NCI-H526 (cell line): ENCODE results near the gene REN.

Experiments used
- DNase-seq, 2 experiments: peaks; one replicate each; lab custom pipeline; 2025; lab: John Stamatoyannopoulos, UW

Gene REN

DNA sequence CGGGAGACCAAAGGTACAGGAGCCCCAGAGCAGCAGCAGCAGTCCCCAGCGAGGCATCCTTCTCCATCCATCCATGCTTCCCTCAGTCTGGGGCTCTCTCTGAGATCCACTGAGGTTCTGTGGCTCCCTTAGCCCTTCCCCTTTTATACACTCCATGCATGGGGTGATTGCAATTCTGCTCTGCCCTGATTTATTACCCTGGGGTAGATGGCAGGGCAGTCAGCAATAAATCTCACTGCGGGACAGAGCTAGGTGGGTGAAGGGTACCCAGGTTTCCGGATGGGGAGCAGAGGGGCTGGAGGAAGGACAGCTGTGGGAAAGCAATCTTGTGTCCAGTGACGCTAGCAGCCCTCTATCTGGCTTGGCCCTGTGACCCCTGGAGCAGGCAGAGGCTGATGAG is at the start of gene REN:
TSS of gene REN (minus strand) at position 119 of the 400 bp plus-strand sequence. CDS start at position 75, 44 bp downstream.
- no peak for DNase-seq

DNA sequence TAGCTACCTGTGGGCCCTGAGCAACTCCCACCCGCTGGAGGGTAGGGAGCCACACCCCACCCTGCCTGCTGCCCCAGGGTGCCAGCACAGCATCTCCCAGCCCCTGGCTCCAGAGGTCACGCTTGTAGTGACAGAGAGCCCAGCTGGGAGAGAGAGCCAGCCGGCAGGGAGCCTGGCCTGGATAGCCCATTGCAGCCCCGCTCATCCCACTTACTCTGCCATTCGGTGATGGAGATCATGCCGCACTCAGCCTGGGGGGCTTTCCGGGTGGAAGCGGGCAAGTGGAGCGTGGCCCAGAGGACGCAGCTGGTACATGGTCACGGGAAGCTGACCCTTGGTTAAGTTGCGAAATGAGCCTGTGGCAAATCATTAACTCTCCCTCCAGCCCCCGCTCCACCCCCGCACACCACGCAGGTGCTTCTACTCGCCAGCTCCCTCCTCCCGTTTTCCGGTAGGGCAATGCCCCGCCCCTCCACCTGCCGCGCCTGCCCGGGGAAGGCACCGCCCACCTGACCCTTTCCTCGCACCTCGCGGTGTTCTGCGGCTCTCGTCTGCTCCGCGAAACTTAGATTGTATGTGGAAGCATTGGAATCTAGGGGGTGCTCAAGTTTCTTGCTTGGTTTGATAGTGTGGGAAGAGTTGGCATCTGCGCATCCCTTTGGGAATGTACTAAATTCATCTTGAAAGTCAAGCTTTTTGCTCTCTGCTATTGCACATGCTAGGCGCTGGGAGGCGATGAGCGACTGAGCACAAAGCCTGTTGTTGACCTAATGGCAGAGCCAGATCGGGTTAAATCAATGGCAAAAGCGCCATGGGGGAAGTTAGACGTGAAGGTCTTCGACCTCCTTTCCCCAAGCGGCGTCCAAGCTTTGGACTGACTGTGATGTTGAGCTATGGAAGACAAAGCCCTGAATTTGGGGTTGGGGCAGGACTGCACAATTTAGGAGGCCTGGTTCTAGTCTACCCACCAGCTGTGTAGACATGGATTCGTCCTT is 47.8 kb upstream of the REN start, which contains the start of gene GOLT1A:
TSS of gene GOLT1A (minus strand) at position 321 of the 995 bp plus-strand sequence. CDS start at position 239, 82 bp downstream.
- DNase-seq: peak; percentile 81 to 91

DNA sequence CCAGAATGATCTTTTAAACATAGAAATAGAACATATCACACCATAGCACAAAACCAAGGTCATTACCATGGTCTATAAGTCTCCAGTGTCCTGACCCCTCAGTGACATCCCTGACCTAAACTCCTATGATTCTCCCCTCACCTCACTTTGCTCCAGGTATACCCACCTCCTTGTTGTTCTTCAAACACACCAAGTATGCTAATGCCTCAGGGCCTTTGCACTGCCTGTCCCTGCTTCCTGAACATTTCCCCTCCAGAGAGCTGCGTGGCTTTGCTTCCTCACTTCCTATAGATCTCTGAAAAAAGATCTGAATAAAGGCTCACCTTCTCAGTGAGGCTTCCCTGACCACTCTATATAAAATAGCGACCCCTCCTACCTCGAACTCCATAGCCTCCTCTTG is 46.6 kb upstream of the REN start:
- DNase-seq: no peak

DNA sequence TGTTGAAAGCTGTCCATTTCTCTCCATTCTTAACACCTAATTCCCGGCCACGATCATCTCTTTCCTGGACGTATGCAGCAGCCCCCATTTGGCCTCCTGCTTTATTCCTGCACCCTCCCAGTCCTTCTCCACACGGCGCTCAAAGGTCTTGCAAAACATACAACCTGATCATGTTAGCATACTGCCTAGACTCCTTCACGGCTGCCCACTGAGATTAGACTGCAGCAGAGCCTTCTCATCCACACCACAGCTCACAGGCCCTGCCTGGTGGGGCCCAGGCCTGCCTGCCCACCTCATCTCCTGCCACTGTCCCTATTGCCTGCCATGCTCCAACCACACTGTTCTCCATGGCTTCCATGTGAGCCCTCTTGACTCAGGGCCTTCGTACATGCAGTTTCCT is 44.9 kb upstream of the REN start:
- DNase-seq: no peak

DNA sequence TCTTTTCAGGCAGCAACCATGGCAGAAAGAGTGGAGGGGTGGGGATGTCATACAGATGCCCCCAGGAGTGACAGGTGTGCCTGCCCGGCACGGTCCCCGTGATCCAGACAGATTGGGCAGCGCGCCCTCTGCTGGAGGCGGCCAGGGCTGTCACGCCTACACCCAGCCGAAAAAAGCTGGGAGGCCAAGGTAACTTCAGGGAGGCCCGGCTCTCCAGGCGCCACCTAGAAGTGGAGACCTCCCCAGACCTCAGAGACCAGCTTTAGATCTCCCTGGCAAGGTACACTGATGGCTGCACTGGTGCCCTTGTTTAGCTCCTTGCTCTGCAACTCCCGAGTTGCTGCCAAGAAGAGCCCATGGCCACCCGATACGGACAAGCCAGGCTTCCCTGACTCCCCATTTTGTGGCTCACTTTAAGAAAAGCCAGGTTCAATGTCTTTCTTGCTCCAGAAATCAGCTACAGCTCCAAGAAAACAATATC is 41.0 kb upstream of the REN start:
- DNase-seq: peak in 1 of 2 experiments; percentile 66

DNA sequence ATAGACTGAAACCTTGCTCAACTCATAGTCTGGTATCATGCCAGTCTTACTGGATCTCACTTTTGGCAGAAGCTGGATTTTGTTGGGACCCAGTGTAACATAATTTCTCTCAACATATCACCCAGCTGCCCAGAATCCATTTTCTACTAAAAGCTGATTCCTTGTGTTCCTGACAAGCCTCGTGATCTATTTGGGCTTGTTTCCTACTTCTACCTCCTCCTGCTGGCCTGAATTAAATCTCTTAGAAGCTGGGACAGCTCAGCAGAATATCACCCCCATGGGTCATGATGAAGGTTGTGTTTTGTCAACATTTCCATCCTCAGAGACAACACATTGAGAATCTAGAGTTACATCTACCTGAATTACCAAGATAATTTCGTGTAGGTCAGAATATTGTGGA is 40.0 kb upstream of the REN start:
- no peak for DNase-seq

DNA sequence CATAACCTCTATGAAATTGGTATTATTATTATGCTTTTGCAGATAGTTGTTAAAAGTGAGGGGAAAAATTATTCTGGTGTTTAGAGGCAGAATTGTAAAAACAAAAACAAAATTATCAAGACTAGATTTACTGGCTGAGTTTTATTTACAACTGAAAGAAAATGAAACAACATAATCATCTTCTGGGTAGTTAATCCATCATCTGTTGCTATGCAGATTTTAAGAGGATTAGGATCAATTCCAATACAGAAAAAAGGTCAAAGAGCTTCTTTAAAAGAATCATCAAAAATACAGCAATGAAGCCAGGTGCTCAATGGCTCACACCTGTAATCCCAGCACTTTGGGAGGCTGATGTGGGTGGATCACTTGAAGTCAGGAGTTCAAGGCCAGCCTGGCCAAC is 39.3 kb upstream of the REN start:
- DNase-seq: no peak

DNA sequence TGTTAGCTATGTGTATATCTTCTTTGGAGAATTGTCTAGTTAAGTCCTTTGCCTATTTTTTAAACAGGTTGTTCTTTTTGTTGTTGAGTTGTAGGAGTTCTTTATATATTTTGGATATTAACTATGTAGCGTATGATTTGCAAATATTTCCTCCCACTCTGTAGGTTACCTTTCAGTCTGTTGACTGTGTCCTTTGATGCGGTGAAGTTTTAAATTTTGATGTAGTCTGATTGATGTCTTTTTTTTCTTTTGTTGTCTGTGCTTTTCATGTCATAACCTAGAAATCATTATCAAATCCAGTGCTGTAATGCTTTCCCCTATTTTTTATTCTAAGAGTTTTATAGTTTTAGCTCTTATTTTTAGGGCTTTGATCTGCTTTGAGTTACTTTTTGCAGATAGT is 38.8 kb upstream of the REN start:
- DNase-seq: no peak

DNA sequence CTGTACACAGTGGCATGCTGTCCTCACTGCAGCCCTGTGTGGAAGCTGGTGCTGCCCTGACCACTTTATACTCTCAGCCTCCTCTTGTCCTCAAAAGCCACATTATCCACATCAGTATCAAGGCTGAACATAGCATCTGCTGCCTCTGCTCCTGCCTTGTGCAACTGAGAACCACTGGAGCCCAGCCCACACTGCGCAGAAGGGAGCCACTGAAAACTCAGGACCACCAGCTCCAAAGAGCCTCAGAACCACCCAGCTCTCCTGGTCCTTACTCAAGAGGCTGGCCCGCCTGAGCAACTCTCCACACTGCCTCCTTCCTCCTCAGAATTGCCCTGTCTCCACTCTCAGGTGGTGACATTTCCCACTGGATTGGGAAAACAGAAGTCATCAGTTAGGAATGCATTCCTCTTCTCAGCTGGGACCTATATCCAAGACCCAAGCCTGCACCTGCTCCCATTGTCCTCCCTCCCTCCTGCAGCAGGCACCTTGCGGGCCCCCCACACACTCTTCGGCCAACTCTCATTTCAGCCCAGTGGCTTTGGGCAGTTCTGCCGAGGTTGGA is 37.1 kb upstream of the REN start:
- DNase-seq: no peak

DNA sequence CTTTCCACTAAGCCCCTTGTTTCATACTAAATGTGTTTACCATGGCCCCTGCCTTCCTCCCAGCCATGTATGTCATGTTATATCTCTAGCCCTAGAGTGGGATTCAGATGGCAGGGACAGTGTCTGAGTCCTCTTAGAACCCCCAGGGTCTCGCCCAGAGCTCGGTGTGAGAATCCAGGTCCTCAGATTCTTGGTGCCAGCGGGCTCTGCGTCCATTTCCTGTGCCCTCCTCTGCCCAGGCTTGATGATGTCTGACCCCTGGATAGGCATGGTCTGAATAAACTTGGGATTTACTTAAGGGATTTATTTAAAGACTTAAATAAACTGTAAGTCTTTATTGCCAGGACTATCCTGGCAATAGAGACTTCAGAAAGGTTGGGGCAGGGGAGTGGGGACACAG is 36.3 kb upstream of the REN start:
- DNase-seq: no peak

DNA sequence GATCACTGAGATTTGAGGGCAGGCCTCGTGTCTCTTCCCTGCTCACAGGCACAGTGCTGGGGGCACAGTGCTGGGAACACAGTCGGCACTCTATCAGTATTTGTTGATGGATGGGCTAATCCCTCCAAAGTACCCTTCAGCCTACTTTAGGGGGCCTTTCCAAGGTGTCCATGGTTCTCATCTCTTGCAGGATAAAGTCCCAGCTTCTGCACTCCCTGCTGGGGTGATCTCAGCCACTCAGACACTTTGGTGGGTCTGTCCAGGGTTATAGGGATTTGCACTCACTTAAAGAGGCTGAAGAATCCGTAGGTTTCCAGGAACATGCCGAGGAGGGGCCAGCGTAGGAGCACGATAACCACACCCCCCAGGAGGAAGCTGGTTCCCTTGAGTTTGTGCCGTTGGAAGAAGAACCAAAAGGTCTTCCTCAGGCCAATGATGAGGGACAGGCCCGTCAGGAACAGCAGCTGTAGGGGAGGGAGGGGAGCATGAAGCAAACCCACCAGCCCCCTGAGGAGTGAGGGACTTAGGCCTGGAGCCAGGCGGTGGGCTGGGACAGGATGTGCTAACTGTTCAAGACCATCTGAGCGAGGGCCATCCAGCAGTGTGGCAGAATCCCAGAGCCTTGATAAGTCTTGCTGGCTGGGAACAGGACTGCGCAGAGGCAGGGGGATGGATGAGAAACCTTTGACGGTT is 35.4 kb upstream of the REN start:
- DNase-seq: no peak

DNA sequence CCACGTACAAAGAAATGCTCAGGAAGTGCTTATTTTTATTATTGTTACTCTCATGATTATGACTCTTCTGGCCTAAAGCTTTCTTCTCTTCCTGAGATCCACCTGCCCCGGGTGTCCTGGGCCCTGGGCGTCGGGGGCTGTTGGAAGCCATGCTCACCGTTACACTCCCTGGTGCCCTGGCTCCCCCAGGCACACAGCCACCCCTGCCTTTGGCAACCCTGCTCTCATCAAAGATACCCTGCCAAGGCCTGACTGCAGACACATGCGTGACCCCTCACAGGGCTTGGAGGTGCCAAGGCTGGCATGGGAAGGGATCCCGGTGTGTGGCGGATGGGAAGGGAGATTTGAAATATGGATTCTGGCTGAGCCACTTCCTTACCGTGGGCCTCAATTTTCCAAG is 33.4 kb upstream of the REN start:
- DNase-seq: no peak

DNA sequence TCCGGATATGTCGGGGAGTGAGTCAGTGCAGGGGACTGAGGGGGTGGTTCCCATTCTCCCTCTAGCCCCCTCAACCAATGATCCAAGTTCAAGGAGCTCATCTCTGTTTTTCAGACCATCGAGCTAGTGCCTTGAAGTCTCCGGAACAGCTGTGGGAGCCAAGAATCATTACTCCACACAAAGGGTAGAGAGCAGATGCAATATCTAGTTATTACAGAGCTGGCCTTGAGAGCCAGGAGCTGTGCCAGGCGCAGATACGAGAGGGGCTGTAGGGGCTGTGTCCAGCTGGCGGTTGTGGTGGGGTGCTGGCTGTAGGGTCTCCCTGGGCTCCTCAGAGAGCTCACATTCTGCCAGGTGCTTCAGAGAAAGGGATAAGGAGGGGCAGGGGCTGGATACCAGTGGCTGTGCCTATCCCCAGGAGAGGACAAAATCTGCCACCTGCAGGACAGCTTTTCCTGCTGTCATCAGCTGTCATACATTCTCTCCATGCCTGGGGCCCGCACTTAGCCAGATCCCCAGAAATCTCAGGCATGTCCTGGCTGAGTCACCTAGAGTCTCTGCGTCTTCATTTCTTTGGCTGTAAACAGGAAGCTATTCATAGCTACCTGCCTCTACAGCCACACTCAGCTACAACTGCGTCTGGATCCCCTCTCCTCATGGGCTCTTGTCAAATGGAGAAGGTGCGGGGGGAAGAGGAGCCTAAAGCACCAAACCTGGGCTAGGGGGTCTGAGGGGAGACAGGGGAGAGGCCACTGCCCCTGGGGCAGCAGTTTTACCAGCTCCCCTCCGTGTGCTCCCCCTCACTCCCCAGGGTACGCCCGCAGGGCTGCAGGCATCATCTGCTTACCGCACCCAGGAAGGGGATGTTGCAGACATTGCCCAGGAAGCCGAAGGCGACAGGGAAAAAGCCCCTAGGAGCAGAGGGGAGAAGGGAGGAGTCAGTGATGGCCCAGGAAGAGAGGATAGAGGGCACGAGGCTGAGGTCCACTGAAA is 32.5 kb upstream of the REN start:
- peak in 1 of 2 experiments; percentile 26 for DNase-seq

DNA sequence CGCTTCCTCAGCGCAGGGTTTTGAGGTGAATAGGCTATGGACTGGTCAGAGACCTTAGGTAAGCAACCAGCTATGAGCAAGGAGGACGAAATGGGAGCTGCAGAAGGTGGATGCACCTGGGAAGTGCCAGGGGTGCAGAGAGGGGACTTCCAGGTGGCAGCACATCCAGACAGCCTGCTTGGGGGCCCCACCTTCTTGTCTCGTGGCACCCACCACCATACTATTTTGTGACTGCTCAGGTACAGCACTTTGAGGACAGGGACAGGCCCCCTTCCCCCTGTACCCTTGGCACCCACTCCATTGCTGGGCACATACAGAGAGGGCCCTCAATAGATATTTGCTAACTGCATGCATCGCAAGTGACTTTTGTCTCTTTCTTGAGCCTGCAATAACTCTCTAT is 30.9 kb upstream of the REN start:
- no peak for DNase-seq

DNA sequence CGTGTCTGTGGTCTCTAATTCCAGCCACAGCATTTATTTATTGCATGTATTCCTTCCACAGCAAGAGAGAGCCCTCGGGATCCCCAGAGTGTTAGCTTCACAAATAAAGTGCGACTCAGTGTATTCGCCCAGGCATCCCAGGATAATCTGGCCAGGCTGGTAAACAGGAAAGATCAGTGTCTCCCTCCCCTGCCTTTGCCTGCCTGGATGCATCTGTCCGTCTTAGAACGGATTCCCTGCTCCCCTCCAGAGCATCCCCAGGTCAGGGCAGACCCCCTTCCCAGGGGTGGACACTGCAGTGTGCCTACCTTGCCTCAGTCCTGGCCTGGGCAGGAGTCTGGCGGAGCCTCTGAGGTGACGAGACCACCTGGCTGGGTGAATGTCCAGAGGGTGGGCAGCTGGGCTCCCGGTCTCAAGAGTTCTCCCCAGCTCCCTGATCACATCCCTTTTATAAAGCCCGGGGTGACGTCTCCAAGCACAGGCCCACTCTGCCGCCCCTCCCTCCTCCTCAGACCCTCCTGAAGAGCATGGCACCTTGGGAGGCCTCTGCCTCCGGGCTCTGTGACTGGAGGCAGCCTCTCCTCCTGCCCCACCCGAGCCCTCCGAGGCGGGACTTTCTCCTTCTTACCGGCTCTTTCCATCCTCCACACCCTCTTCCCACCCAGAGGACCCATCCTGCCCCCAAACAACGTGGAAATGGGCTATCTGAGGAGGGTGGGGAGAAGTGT is 30.1 kb upstream of the REN start, which contains the start of gene KISS1:
TSS of gene KISS1 (minus strand) at position 424 of the 728 bp plus-strand sequence. CDS start 3,615 bp downstream, outside the sequence.
- no peak for DNase-seq

DNA sequence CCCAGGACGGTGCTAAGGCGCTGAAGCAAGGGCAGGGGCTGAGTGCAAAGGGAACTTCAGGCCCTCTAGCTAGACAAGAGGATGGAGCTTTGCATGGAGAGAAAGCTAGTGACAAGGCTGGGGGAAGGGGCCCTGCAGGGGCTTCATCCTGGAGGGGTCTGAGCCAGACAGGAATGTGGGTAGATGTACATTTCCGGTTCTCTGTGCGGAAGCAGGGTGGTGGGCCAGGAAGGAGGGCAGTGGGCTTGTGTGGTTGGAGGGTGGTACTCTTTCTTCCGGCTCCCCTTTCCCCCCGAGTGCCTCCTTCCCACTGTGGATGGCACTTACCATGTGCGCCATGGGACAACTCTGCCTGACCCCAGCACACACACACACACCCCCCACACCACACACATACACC is 28.6 kb upstream of the REN start:
- no peak for DNase-seq

DNA sequence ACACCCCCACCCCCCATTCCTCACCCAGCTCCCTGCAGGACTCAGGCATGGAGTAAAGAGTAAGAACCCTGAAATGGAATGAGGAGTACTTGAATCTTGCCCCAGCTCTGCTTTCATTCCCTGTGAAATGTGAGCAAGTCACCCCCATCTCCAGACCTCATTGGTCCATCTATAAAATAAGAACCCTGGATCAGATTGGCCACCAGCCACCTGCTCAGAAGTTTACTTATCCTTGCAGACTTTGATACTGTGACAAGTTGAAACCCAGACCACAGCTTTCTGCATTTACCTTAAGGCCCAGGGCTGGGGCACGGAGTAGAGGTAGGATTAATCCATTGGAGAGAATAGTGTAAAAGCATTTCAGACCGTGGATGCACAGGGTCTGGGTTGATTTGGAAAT is 27.9 kb upstream of the REN start:
- DNase-seq: no peak

DNA sequence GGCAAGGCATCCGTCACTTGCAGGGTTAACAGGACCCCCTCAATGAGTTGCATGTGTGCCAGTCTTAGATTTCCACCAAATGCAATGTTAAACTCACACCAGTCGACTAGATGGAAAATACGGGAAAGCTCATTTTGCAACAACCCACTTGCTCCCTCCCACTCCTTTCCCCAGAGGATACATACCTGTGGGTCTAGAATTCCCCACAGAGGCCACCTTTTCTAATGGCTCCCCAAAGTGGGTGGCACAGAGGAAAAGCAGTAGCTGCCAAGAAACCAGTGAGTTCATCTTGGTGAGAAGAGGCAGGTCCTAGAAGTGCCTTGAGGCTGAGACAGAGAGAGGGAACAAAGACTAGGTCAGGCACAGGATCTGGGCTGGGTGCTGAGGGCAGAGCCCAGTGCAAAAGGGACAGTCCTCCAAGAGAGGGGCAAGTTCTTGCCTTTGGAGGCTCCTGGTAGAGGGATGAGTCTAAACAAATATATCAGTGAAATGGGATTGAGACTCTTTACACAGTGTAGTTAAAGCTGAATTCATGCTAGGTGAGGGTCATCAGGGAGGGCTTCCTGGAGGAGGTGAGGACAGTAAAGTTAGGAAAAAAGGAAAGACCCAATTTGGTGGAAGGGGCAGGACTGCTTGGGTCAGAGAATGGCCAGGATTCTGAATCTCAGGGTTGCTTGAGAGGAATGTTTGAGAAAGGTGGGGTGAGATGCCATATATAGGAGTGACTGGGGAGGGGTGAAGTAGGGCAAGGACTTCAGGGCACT is 26.6 kb upstream of the REN start:
- no peak for DNase-seq

DNA sequence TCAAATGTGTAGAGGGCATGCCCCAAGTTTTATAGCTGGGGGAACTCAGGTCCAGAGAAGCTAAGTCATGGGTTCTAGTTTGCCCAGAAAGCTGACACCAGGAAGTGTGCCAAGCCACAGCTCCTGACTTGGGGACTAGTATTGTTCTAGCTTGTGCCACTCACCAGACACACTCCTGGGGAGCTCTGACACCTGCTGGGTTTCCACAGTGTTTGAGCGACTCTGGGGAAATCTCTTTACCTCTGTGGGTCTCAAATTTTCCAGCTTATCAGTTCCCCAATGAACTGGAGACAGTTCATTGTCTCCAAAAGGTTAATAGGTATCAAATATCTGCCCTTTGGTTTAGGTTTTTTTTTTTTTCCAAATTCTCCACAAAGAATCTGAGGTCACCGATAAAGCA is 25.9 kb upstream of the REN start:
- DNase-seq: no peak

DNA sequence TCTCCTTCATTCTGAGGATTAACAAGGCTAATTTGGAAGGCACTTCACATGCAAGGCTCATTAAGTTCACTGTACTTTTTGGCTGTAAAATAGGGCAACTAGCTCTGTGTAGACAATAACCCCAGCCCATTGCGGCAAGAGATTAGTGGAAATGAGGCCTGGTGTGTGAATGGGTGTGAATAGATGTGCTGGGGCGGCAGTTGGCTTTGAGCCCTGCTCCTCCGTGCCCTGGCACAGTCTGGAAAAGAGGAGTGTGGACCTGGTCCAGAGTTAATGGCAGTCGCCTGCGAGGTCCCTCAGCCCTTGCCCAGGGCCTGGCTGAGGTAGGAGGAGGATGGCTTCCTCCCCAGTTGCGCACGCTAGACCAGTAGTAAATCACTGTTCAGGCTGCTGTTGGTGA is 25.3 kb upstream of the REN start:
- no peak for DNase-seq
